ENCODE data around the gene DGCR2.

DGCR2 gene

GRCh38 chr22:19125474-19126308 is 3.5 kb upstream of the DGCR2 start:
- DNase-seq: no peak

- no peak for DNase-seq
Measured at GRCh38 chr22:19125011-19125410, 2.8 kb upstream of the DGCR2 start.

GRCh38 chr22:19124377-19124776 is 2.2 kb upstream of the DGCR2 start:
- DNase-seq: no peak

- DNase-seq: no peak
Measured at GRCh38 chr22:19123936-19124335, 1.7 kb upstream of the DGCR2 start.

- DNase-seq: no peak
Measured at GRCh38 chr22:19122752-19123492, 710 bp upstream of the DGCR2 start.

GRCh38 chr22:19121631-19122142 is 525 bp downstream of the DGCR2 start:
- DNase-seq: no peak

- DNase-seq: no peak
Measured at GRCh38 chr22:19120829-19121630, 1.2 kb downstream of the DGCR2 start.

- DNase-seq: no peak
Measured at GRCh38 chr22:19119949-19120348, 2.3 kb downstream of the DGCR2 start.

GRCh38 chr22:19118329-19118880 is 3.8 kb downstream of the DGCR2 start:
- DNase-seq: no peak

GRCh38 chr22:19117111-19117512 is 5.1 kb downstream of the DGCR2 start:
- no peak for DNase-seq

- no peak for DNase-seq
Measured at GRCh38 chr22:19115628-19116027, 6.6 kb downstream of the DGCR2 start.

- DNase-seq: no peak
Measured at GRCh38 chr22:19114984-19115552, 7.1 kb downstream of the DGCR2 start.

GRCh38 chr22:19113429-19113828 is 8.8 kb downstream of the DGCR2 start:
- no peak for DNase-seq

GRCh38 chr22:19111584-19111983 is 10.6 kb downstream of the DGCR2 start:
- DNase-seq: no peak

- DNase-seq: no peak
Measured at GRCh38 chr22:19111140-19111539, 11.1 kb downstream of the DGCR2 start.

GRCh38 chr22:19110646-19111045 is 11.6 kb downstream of the DGCR2 start:
- no peak for DNase-seq

- DNase-seq: no peak
Measured at GRCh38 chr22:19110064-19110458, 12.2 kb downstream of the DGCR2 start.

- DNase-seq: no peak
Measured at GRCh38 chr22:19109198-19110063, 12.8 kb downstream of the DGCR2 start.

GRCh38 chr22:19108807-19109197 is 13.4 kb downstream of the DGCR2 start:
- DNase-seq: no peak

- no peak for DNase-seq
Measured at GRCh38 chr22:19107730-19108074, 14.5 kb downstream of the DGCR2 start.

- DNase-seq: no peak
Measured at GRCh38 chr22:19106886-19107729, 15.1 kb downstream of the DGCR2 start.

Measured in NCI-H524 treated with DMSO at 0.1 percent for 48 hours (cell line).